Activated naive CD8-positive, alpha-beta T cell treated with anti-CD3 and anti-CD28 coated beads for 36 hours (primary cell): ENCODE measurements around the gene TMUB2. TPM values are rescaled to one million over a fixed set of nuclear protein-coding genes. Genes with fewer than 3 reads are reported as not detected.
"Not testable (repeated sequence)": the region's sequence is repeated elsewhere in the genome, so short reads cannot be mapped to it uniquely, and the experiment has no call there.

Experiments
- DNase-seq: peaks from one replicate; pipeline ENCODE4 v3.0.0; 2021
- H3K27ac Mint-ChIP-seq: one replicate; pipeline ENCODE4 v1.8.0; 2022; ENCODE audit warnings: mild to moderate bottlenecking, moderate library complexity, mixed read lengths
- H3K27me3 Mint-ChIP-seq: one replicate; pipeline ENCODE4 v1.8.0; 2022; ENCODE audit warnings: mild to moderate bottlenecking, mixed read lengths
- H3K36me3 Mint-ChIP-seq: one replicate; pipeline ENCODE4 v1.8.0; 2021; ENCODE audit warnings: mild to moderate bottlenecking, mixed read lengths
- H3K4me1 Mint-ChIP-seq: one replicate; pipeline ENCODE4 v1.8.0; 2021; ENCODE audit warnings: mixed read lengths
- H3K4me3 Mint-ChIP-seq: one replicate; pipeline ENCODE4 v1.8.0; 2022; ENCODE audit warnings: mild to moderate bottlenecking, moderate library complexity, mixed read lengths
- H3K9me3 Mint-ChIP-seq: one replicate; pipeline ENCODE4 v1.8.0; 2022; ENCODE audit warnings: mixed read lengths
- total RNA-seq, 2 experiments: library from RNA; stranded (reverse); gene quantifications; one replicate each; pipeline ENCODE4 v1.2.3, GENCODE V29; 2021

TMUB2 gene
- total RNA-seq, result 10 to 100 TPM; 17.1 to 18.2 TPM

GRCh38 chr17:44186307-44187130 lies at the start of gene TMUB2:
Gene TMUB2 (plus strand): TSS chr17:44186972. CDS start chr17:44187709, 737 bp downstream.
- H3K4me1 Mint-ChIP-seq, result peaks cover 40% of the 10 kb centered on the region
- peak within 1 kb of the TSS; percentile 99 for H3K27ac Mint-ChIP-seq
- peaks cover 21% of the 10 kb centered on the region for H3K36me3 Mint-ChIP-seq
- peak; percentile 99 for DNase-seq
- peak within 1 kb of the TSS; percentile 100 for H3K4me3 Mint-ChIP-seq
- H3K27me3 Mint-ChIP-seq, result no peaks in the 10 kb centered on the region
- H3K9me3 Mint-ChIP-seq, result no peaks in the 10 kb centered on the region

DNA sequence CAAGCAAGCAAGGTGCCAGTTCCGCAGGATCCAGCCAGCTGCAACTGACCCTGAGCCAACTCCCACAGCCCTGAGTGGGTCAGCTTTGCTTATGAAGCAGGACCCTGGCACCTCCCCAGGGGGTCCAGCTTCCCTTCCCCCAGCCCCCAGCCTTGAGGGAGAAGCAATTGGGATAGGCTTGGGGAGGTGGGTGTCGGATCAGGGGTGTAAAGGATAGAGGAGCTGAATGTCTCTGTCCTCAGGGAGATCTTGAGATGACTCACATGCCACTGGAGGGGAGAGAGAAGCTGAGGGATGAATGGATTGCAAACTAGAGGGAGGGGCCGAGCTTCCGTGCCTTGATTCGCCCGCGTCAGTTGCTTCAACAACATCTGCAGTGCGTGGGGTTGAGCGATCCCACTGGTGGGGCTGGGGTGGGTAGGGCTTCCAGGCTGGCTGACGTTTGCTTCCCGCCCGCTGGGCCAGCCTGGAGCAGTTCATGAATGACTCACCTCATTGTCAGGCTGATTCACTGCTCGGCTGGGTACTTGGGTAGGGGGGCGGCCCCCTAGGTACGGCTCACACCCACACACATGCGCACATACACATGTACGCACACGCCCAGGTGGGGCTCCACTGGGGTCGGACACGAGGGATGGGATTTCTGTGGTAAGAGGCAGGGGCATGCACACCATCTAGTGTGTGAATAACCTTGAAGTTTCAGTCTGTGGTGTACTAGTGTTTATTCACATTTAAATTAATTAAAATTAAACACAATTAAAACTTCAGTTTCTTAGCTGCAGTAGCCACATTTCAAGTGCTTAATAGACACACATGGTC lies 48.7 kb upstream of the TMUB2 start:
- Mint-ChIP-seq H3K4me3 (peak overlapping the region; percentile 37), H3K27me3 (peaks cover 6% of the 10 kb centered on the region), H3K36me3 (peaks cover 5% of the 10 kb centered on the region), H3K4me1 (peaks cover 23% of the 10 kb centered on the region), H3K9me3 (no peaks in the 10 kb centered on the region), H3K27ac (peak overlapping the region; percentile 60)
- peak; percentile 79 for DNase-seq

DNA sequence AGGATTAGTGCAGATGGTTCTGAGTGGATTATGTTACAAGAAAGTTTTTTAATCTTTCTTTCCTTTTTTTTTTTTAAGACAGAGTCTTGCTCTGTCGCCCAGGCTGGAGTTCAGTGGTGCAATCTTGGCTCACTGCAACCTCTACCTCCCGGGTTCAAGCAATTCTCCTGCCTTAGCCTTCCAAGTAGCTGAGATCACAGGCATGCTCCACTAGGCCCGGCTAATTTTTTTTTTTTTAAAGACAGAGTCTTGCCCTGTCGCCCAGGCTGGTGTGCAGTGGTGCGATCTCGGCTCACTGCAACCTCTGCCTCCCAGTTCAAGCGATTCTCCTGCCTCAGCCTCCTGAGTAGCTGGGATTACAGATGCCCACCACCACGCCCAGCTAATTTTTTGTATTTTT lies 42.9 kb upstream of the TMUB2 start:
- not testable (repeated sequence) for H3K27me3 Mint-ChIP-seq, DNase-seq, H3K9me3 Mint-ChIP-seq, H3K4me1 Mint-ChIP-seq, H3K27ac Mint-ChIP-seq
- H3K36me3 Mint-ChIP-seq, result peaks cover 24% of the 10 kb centered on the region
- H3K4me3 Mint-ChIP-seq, result peak overlapping the region; percentile 18

DNA sequence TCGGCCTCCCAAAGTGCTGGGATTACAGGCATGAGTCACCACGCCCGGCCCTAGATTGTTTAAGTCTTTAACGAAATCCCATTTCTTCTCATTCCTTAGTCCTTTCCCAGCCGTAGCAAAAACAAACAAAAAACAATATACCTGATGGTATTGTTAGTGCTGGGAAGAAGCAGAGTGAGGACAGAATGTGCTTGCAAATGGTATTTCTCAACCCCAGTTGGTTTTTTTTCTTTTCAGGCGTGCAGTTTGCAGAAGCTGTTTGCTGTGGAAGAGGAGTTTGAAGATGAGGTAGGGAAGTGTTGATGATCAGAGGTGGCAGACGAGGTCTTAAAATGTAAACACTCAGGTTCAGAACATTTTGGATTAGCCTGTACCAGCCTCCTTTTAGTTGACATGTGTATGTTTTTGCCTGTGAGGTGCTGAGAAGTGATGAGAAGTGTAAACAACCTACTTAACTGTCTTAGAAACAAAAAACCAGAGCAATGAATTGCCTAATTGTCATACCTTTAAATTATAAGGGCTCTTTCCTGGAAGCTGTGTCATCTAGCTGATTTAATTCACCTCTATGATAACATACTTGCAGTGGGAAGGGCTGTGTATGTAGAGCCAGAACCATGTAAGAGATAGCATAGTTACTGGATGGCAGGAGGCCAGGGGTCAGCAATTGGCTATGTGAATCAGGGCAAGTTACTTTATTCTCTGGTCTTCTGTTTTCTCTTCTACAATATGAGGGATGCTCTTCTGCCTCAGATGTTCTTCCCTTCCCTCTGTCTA lies 41.6 kb upstream of the TMUB2 start:
- Mint-ChIP-seq H3K36me3 (peaks cover 29% of the 10 kb centered on the region), H3K4me3 (no peak overlapping the region), H3K9me3 (no peaks in the 10 kb centered on the region), H3K27ac (no peak overlapping the region), H3K4me1 (peaks cover 8% of the 10 kb centered on the region), H3K27me3 (peaks cover 6% of the 10 kb centered on the region)
- no peak for DNase-seq

- no peak overlapping the region for H3K27ac Mint-ChIP-seq
- peaks cover 33% of the 10 kb centered on the region for H3K36me3 Mint-ChIP-seq
- no peak for DNase-seq
- peaks cover 6% of the 10 kb centered on the region for H3K4me1 Mint-ChIP-seq
- H3K9me3 Mint-ChIP-seq, result no peaks in the 10 kb centered on the region
- H3K4me3 Mint-ChIP-seq, result no peak overlapping the region
- H3K27me3 Mint-ChIP-seq, result peaks cover under 1% of the 10 kb centered on the region
Observed at GRCh38 chr17:44146375-44147346, 40.1 kb upstream of the TMUB2 start.

DNA sequence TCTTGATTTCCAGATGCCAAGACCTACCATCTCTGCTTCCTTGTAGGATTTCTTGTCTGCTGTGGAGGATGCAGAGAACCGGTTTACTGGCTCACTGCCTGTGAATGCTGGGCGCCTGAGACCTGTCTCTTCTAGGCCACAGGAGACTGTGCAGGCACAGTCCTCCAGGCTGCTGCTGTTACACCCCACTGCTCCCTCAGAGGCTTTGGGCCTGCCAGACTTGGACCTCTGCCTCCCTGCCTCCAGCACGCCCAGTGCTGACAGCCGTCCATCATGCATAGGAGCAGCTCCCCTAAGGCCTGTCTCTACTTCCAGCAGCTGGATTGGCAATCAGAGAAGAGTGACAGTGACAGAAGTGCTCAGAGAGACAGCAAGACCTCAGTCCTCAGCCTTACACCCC lies 39.0 kb upstream of the TMUB2 start:
- H3K36me3 Mint-ChIP-seq, result peaks cover 30% of the 10 kb centered on the region
- H3K9me3 Mint-ChIP-seq, result no peaks in the 10 kb centered on the region
- no peaks in the 10 kb centered on the region for H3K27me3 Mint-ChIP-seq
- H3K4me3 Mint-ChIP-seq, result no peak overlapping the region
- H3K4me1 Mint-ChIP-seq, result peaks cover 2% of the 10 kb centered on the region
- no peak overlapping the region for H3K27ac Mint-ChIP-seq
- DNase-seq, result no peak

DNA sequence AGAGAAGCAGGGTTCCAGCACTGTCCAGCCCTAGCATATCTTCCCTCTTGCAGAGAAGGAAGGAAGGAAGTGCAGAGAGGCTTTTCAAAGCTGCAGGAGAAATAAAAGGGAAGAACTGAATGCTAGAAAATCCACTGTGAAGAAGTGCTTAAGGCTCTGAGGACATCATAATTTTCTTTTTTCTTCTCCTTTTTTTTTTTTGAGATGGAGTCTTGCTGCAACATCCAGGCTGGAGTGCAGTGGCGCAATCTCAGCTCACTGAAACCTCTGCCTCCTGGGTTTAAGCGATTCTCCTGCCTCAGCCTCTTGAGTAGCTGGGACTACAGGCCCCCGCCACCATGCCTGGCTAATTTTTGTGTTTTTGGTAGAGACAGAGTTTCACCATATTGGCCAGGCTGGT lies 37.7 kb upstream of the TMUB2 start:
- DNase-seq, H3K27me3 Mint-ChIP-seq, H3K9me3 Mint-ChIP-seq, H3K27ac Mint-ChIP-seq, H3K4me3 Mint-ChIP-seq, H3K4me1 Mint-ChIP-seq: not testable (repeated sequence)
- H3K36me3 Mint-ChIP-seq, result peaks cover 32% of the 10 kb centered on the region

- no peaks in the 10 kb centered on the region for H3K27me3 Mint-ChIP-seq
- no peaks in the 10 kb centered on the region for H3K9me3 Mint-ChIP-seq
- no peak overlapping the region for H3K27ac Mint-ChIP-seq
- peaks cover 34% of the 10 kb centered on the region for H3K36me3 Mint-ChIP-seq
- no peak for DNase-seq
- H3K4me1 Mint-ChIP-seq, result peaks cover 2% of the 10 kb centered on the region
- no peak overlapping the region for H3K4me3 Mint-ChIP-seq
Observed at GRCh38 chr17:44149750-44150329, 36.9 kb upstream of the TMUB2 start.

DNA sequence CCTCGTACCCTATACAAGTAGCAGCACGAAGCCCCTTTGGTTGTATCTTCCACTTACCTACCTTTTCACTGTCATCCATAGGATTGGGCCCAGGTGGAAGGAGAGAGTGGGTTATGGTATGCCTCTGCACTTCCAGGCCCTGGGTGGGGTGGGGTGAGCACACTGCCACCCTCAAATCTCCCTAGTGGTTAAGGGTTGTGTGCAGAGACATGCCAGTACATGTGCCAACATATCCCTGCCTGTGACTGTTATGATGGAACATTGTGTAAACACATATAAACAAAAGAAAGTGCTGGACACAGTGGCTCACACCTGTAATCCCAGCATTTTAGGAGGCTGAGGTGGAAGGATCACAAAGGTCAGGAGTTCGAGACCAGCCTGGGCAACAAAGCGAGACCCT lies 33.9 kb upstream of the TMUB2 start:
- Mint-ChIP-seq H3K9me3 (no peaks in the 10 kb centered on the region), H3K4me1 (peaks cover 2% of the 10 kb centered on the region), H3K27me3 (no peaks in the 10 kb centered on the region), H3K27ac (no peak overlapping the region), H3K36me3 (peaks cover 26% of the 10 kb centered on the region), H3K4me3 (no peak overlapping the region)
- no peak for DNase-seq

- peaks cover 20% of the 10 kb centered on the region for H3K36me3 Mint-ChIP-seq
Observed at GRCh38 chr17:44155488-44155887, 31.3 kb upstream of the TMUB2 start.

GRCh38 chr17:44159519-44160210 lies 27.1 kb upstream of the TMUB2 start:
- H3K4me1 Mint-ChIP-seq, result no peaks in the 10 kb centered on the region
- H3K36me3 Mint-ChIP-seq, result peaks cover 13% of the 10 kb centered on the region
- no peak overlapping the region for H3K27ac Mint-ChIP-seq
- no peaks in the 10 kb centered on the region for H3K27me3 Mint-ChIP-seq
- H3K9me3 Mint-ChIP-seq, result no peaks in the 10 kb centered on the region
- DNase-seq, result no peak
- H3K4me3 Mint-ChIP-seq, result no peak overlapping the region

More at GRCh38 chr17:44155488-44155887, 31.3 kb upstream of the TMUB2 start:
- H3K4me3 Mint-ChIP-seq, result no peak overlapping the region
- no peaks in the 10 kb centered on the region for H3K9me3 Mint-ChIP-seq
- peaks cover 2% of the 10 kb centered on the region for H3K4me1 Mint-ChIP-seq
- no peak for DNase-seq
- H3K27me3 Mint-ChIP-seq, result no peaks in the 10 kb centered on the region
- no peak overlapping the region for H3K27ac Mint-ChIP-seq

- Mint-ChIP-seq H3K36me3 (peaks cover 1% of the 10 kb centered on the region), H3K27me3 (no peaks in the 10 kb centered on the region), H3K4me1 (peaks cover 12% of the 10 kb centered on the region), H3K27ac (no peak overlapping the region), H3K4me3 (no peak overlapping the region), H3K9me3 (no peaks in the 10 kb centered on the region)
- no peak for DNase-seq
Observed at GRCh38 chr17:44164476-44164875, 22.3 kb upstream of the TMUB2 start.

- Mint-ChIP-seq H3K36me3 (no peaks in the 10 kb centered on the region), H3K9me3 (no peaks in the 10 kb centered on the region), H3K27me3 (no peaks in the 10 kb centered on the region), H3K4me3 (no peak overlapping the region), H3K4me1 (peaks cover 12% of the 10 kb centered on the region), H3K27ac (no peak overlapping the region)
- no peak for DNase-seq
Observed at GRCh38 chr17:44167181-44167861, 19.5 kb upstream of the TMUB2 start.
